Activated naive CD4-positive, alpha-beta T cell treated with anti-CD3 and anti-CD28 coated beads, Interleukin-2, amount 50 U/mL, for 72 hours (primary cell): ENCODE results near the gene DOK6. TPM values are rescaled to one million over a fixed set of nuclear protein-coding genes. Genes with fewer than 3 reads are reported as not detected.
A peak's percentile ranks its signal among the peaks of the same experiment; 100 is the strongest.

ENCODE experiments used
- ATAC-seq, 2 donors: fragments of 150-1000 bp; cut with Tn5 transposase; 2 replicates each; pipeline ENCODE4 v1.10.0; 2021; ENCODE audit warnings: mild to moderate bottlenecking in 2 of 2, moderate library complexity in 2 of 2
- DNase-seq, 2 donors: peaks; one replicate each; pipeline ENCODE4 v3.0.0; 2021 to 2022; ENCODE audit warnings: low spot score in 2 of 2
- H3K27ac Mint-ChIP-seq, 2 donors: one replicate each; pipeline ENCODE4 v1.8.0; 2022; ENCODE audit warnings: mild to moderate bottlenecking in 2 of 2, mixed read lengths in 2 of 2
- H3K36me3 Mint-ChIP-seq, 2 donors: one replicate each; pipeline ENCODE4 v1.8.0; 2022; ENCODE audit warnings: mixed read lengths in 2 of 2
- H3K9me3 Mint-ChIP-seq, 2 donors: one replicate each; pipeline ENCODE4 v1.8.0; 2022; ENCODE audit warnings: mixed read lengths in 2 of 2
- total RNA-seq, 2 donors: library from RNA; stranded (reverse); gene quantifications; one replicate each; pipeline ENCODE4 v1.2.3, GENCODE V29; 2022

DOK6 gene
- total RNA-seq, 2 donors from 2014 or later: not detected

DNA sequence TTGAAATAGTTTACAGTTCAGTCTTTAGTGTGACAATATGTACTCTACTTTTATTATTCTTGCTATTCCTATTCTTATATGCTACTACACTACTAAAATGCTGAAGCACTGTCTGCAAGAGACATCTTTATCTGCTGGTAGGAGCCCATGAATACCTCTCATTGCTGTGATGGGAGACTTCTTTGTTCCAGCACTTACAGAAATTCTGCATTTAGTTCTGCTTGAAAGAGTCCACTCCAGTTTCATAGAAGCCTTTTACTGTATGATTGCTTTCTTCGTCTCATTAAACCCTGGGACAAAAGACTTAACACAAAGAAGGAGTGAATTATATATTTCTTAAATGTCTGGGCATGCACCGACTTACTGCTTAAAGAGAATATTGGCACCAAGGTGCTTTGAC is 274.3 kb downstream of the DOK6 start:
- H3K27ac Mint-ChIP-seq: no peak overlapping the region
- no peak for ATAC-seq
- DNase-seq: no peak
- no peaks in the 10 kb centered on the region for H3K9me3 Mint-ChIP-seq
- H3K36me3 Mint-ChIP-seq: no peaks in the 10 kb centered on the region

DNA sequence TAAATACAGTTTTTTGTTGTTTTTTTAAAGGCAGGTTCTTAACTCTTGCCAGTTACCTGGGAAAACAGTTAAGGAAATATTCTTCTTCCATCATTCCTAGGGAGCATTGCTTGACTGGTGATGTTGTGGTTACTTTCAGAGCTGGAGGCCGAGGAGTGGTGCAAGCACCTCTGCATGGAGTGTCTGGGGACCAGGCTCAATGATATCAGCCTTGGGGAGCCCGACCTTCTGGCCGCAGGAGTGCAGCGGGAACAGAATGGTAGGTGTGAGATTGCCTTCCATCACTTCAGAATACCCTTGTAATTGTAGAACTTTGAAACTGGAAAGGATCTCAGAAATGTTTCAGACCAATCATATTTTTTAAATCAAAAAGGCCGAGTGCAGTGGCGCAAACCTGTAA is 276.9 kb downstream of the DOK6 start:
- ATAC-seq (no peak), DNase-seq (no peak)
- Mint-ChIP-seq H3K9me3 (no peaks in the 10 kb centered on the region), H3K36me3 (no peaks in the 10 kb centered on the region), H3K27ac (no peak overlapping the region)

DNA sequence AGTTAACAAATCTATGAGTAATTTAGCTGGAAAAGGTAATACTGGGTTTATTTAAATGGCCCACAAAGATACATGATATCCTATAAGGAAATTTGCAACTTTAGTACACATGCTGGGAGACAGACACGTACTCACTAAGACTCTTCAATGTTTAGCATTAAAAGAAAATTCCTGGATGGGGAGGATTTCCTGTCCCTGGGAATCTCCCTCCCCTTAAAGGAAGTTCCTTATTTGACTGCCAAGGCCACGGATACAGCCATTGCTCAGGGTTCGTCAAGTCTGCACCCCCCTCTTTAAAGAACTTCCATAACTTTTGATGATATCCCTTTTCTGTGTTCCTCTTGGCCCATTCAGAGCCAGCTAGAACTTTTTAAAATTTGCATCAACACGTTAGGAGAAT is 279.4 kb downstream of the DOK6 start:
- Mint-ChIP-seq H3K36me3 (no peaks in the 10 kb centered on the region), H3K27ac (no peak overlapping the region), H3K9me3 (no peaks in the 10 kb centered on the region)
- DNase-seq: no peak
- no peak for ATAC-seq

DNA sequence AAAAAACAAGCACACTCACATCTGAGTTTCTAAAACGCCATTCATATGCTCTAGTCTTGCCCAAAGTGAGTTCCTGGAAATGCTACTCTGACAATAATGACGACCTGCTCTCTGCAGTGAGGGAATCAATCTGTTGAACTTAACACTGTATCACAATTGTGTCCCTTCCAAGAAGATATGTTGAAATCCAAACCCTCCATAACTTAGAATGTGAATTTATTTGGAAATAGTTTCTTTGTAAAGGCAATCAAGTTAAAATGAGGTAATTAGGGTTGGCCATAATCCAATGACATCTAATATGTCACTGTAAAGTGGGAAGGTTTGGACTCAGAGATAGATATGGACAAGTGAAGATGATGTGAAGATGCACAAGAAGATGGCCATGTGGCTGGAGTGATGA is 282.5 kb downstream of the DOK6 start:
- no peaks in the 10 kb centered on the region for H3K36me3 Mint-ChIP-seq
- no peak for DNase-seq
- no peaks in the 10 kb centered on the region for H3K9me3 Mint-ChIP-seq
- H3K27ac Mint-ChIP-seq: no peak overlapping the region
- no peak for ATAC-seq

DNA sequence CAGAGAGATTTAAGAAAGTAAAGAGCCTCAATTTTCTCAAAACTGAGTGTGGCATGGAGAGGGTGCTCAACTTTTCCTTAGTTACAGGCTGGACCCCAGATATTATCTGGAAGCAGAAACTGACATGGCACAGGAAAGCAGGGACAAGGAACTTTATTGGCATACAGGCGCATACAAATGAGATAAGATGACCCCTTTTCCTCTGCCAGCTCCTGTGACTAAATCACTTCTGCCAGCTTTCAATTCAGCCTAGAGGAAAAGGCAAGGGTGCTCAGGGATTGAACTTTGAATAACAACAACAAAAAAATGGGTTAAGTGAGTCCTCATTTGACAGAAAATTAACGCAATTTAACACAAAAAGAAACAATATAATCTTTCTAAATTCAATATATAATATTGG is 284.1 kb downstream of the DOK6 start:
- no peak overlapping the region for H3K27ac Mint-ChIP-seq
- ATAC-seq (no peak), DNase-seq (no peak)
- no peaks in the 10 kb centered on the region for H3K36me3 Mint-ChIP-seq
- H3K9me3 Mint-ChIP-seq: no peaks in the 10 kb centered on the region

DNA sequence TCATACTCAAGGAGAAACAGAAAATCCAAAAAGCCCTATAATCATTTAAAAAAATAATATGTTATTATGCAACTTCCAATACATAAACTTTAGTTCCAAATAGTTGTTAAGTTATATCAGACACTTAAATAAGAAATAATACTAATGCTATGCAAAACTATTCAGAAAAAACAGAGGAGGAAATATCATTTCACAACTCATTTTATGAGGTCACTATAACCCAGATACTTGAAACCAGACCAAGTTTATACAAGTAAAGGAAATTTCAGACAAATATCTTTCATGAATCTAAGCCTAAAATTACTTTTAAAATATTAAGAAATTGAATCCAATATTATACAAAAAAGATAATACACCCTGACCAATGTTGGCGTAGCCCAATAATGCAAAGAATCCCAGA is 286.2 kb downstream of the DOK6 start:
- DNase-seq (no peak), ATAC-seq (no peak)
- Mint-ChIP-seq H3K27ac (no peak overlapping the region), H3K36me3 (no peaks in the 10 kb centered on the region), H3K9me3 (no peaks in the 10 kb centered on the region)

DNA sequence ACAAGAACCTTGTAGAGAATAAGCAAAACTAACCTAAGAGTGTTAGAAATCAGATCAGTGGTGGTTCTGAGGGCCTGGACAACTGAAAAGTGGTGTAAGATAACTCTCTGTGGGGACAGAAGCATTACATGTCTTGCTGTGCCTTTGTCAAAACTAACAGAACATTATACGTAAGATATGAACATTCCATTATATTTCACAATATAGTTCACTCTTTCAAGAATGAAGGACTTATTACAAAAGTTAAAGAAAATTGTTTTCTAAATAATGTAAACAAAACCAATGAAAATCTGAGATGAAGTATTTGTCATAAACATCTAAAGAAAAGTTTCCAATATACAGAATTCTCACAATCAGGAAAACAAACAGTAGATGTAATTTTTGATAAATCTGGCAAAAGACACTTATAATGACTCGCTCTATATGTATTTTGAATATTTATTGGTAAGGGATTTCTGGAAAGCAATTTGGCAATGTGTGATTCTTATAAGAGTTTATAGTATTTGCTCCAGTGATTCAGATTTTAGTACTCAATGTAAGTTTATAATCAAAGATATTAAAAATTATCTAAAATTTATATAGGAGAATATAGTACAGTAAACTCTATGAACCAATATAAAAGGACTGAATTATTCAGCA is 288.6 kb downstream of the DOK6 start:
- H3K27ac Mint-ChIP-seq: no peak overlapping the region
- H3K9me3 Mint-ChIP-seq: no peaks in the 10 kb centered on the region
- DNase-seq (no peak), ATAC-seq (no peak)
- no peaks in the 10 kb centered on the region for H3K36me3 Mint-ChIP-seq

DNA sequence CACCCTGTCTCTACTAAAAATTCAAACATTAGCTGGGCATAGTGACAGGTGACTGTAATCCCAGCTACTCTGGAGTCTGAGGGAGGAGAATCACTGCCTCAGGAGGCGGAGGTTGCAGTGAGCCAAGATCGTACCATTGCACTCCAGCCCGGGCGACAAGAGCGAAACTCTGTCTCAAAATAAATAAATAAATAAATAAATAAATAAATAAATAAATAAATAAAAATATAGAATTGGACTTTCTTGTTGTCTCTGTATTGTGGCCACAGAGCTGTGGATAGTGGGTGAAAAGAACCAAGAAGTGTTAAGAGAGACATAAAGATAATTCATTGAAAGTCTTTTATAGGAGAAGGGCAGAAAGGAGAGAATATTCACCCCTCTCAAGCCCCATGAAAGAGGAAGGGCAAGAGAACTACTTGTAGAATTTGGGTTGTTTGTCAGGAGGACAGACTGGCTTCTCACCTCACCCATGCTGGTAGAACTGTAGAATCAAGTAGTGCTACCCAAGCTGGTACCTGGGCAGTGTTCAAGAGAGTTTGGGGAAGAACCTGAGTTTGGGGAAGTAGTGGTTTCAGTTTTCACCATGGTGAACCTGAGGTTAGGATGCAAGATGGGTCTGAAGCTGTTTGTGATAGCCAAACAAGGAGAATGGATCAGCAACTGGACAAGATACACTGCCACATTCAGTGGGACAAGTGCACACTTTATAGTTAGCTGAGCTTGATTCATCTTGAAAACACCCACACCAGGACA is 290.5 kb downstream of the DOK6 start:
- no peak for DNase-seq
- no peaks in the 10 kb centered on the region for H3K36me3 Mint-ChIP-seq
- ATAC-seq: no peak
- H3K27ac Mint-ChIP-seq: no peak overlapping the region
- no peaks in the 10 kb centered on the region for H3K9me3 Mint-ChIP-seq

DNA sequence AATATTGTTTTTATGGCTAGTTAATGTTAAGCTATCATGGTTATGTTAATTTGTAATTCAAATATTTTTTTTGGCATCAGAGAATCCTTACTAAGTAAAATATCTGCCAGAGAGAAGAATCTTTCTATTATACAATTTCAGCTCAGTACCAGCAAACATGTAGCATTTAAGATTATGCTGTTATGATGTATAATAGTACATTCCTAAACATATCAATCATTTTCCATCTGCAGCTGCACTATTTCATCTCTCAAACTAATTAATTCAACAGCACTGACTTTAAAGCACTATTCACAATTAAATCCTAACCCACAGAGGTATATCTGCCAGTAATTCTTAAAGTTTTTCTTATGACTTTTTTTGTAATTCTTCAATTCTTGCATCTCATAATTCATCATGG is 296.4 kb downstream of the DOK6 start:
- no peak for DNase-seq
- H3K9me3 Mint-ChIP-seq: no peaks in the 10 kb centered on the region
- ATAC-seq: no peak
- no peak overlapping the region for H3K27ac Mint-ChIP-seq
- H3K36me3 Mint-ChIP-seq: no peaks in the 10 kb centered on the region

DNA sequence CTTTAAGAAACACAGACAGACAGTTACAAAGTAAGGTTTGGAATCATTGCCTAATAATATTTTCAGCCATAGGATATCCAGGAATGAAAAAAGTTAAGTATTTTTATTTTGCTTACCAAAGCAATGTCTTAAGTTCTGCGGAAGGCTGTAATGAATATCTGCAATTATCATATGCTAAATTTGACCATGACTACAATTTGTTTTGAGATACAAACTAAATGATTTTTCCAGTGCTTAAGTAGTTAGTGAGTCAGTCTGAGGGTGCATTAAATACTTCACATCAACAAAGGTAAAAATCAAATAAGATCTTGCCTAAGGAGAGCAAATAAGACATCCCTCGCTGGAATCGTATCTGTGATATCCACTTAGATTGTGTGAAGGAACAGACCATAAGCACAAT is 297.0 kb downstream of the DOK6 start:
- Mint-ChIP-seq H3K9me3 (no peaks in the 10 kb centered on the region), H3K27ac (no peak overlapping the region), H3K36me3 (no peaks in the 10 kb centered on the region)
- no peak for ATAC-seq
- no peak for DNase-seq

DNA sequence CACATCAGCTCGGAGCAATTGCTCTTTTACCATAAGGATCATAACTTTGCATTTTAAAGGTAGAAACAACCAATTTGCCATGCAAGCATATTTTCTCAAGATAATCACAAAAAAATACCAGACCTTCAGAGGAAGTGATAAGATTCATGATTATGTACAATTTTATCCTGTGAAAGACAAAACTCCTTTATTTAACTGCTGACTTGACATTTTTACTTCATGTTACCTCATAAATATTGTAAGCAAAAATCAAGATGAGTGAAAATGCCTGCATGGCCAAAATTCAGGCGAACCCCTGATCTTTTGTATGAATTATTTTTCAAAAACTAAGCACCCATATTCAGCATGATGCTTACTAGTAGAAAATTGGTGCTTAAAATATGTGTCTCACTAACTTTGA is 300.6 kb downstream of the DOK6 start:
- ATAC-seq: no peak
- no peak overlapping the region for H3K27ac Mint-ChIP-seq
- DNase-seq: no peak
- no peaks in the 10 kb centered on the region for H3K36me3 Mint-ChIP-seq
- H3K9me3 Mint-ChIP-seq: peaks cover 0 to 4% of the 10 kb centered on the region in 2 donors

DNA sequence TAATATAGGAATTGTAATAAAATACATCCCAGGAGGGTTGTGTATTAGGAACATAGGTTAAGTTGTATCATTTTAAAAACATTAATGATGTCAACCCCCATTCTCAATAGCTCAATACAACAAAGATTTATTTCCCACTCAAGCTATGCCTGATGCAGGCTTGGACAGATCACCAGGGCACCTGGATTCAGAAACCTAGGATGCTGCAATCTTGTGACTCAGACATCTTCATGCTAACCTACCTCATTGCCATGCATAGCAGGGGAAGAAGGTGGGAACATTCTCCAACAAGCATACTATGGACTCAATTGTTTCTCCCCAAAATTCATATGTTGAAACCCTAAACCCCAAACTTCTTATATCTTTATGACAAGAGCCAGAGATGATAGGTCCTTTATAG is 302.8 kb downstream of the DOK6 start:
- DNase-seq (no peak), ATAC-seq (no peak)
- H3K27ac Mint-ChIP-seq: no peak overlapping the region
- peaks cover 4 to 7% of the 10 kb centered on the region in 2 donors for H3K9me3 Mint-ChIP-seq
- H3K36me3 Mint-ChIP-seq: peaks cover 0 to 7% of the 10 kb centered on the region in 2 donors

DNA sequence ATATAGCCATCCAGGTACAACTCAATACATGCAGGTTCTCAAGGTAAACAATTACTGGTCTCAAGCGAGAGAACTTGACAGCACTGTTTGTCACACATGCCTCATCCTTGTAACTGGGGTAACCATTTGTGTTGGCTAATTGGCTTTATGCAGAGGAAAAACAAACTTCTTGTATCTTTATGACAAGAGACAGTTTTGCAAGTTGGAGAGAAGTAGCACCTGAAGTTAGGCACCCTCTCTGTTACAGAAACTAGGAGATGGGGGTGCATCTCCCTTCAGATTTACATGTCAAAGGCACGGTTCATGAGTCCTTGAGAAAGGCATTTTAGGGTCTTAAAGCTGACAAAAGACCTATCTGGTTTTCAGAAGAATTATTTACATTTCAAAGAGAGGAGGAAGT is 305.3 kb downstream of the DOK6 start:
- ATAC-seq (no peak), DNase-seq (no peak)
- Mint-ChIP-seq H3K27ac (no peak overlapping the region), H3K36me3 (peaks cover 0 to 7% of the 10 kb centered on the region in 2 donors), H3K9me3 (peaks cover 4 to 7% of the 10 kb centered on the region in 2 donors)

DNA sequence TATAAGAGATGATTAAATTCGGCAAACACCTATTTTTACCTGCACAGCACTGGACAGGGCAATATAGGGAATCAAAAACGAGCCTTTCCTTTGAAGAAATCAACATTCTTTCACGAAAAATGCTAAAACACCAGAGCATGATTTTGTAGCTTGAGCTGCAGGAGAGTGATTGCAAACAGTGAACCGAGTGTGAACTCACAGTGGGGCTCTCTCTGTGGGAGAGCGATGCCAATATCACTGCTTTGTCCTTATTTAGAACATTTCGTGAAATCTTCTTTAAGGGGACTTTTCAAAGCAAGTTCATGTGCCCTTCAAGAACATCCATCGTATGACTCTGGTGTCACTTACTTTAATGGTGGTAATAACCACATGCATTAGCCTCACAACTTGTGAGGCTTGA is 308.2 kb downstream of the DOK6 start:
- no peak for DNase-seq
- ATAC-seq: no peak
- Mint-ChIP-seq H3K27ac (no peak overlapping the region), H3K36me3 (peaks cover 0 to 7% of the 10 kb centered on the region in 2 donors), H3K9me3 (peaks cover 4 to 7% of the 10 kb centered on the region in 2 donors)

DNA sequence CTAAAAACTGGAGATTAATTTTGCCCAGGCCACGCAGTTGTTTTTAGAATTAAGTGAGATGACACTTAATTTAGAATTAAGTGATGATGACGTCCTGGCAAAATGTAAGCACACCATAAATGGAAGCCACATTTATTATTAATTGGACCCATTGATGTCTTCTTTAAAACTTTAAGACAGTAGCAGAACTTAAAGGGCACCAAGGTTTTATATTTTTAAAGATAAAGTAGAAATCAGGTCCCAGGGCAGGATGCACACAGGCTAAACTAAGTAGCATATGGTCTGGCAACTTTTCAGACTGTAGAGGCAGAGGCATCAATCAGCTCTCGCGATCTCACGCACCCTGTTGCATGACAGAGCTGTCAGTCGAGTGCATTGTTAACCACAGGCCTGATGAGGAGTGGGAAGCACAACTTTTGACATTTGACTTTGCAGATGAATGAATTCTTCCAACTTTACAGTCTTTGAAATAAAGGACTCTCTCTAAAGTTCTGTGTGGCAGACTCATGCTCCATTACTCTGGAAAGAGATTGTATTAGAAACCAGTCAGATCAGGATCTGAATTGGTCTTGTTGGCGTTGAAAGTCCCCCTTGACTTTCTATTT is 314.6 kb downstream of the DOK6 start:
- Mint-ChIP-seq H3K9me3 (peaks cover 17 to 24% of the 10 kb centered on the region in 2 donors), H3K36me3 (peaks cover 17 to 19% of the 10 kb centered on the region in 2 donors), H3K27ac (no peak overlapping the region)
- no peak for DNase-seq
- ATAC-seq: no peak

DNA sequence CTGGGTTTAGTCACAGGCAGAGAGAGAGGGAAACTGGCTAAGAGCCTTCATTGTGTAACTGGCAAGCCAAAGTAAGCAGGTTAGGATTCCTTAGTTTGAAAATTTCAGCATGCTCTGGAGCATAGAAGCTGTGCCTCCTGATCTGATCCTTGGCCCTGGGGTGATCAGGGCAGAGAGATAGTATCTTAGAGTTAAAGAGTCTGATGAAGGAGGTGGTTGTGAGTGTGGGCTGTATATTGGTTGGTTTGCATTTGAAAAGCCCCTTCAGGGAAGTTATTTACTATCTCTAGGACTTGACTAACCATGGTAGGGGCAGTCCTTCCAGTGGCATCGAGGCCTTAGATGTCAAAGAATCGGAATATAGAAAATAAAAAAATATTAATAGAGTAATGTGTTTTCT is 316.9 kb downstream of the DOK6 start:
- Mint-ChIP-seq H3K9me3 (peaks cover 17 to 24% of the 10 kb centered on the region in 2 donors), H3K27ac (no peak overlapping the region), H3K36me3 (peaks cover 17 to 19% of the 10 kb centered on the region in 2 donors)
- ATAC-seq: no peak
- DNase-seq: no peak

DNA sequence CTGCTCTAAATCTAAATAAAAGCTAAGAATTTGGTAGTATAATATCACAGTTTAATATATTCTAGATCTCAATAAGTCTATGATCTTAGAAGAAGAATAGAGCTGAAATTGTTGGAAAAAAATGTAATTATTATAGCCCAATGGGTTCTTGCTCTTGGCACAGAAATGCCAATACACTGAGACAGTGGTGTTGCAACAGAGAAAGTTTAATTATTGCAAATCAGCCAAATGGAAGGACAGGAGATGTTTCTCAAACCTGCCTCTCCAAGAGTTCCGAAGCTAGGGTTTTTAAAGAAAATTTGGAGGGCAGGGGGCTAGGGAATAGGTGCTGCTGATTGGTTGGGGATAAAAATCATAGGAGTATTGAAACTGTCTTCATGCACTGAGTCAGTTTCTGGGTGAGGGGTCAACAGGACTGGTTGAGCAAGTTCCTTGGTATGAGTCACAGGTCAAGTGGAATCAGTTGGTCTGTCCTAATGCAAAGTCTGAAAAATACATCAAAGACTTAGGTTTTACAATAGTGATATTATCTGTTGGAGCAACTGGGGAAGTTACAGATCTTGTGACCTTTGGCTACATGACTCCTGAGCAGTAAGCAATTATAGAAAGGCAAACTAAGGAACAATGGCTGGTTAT is 318.3 kb downstream of the DOK6 start:
- Mint-ChIP-seq H3K9me3 (peaks cover 17 to 24% of the 10 kb centered on the region in 2 donors), H3K36me3 (peaks cover 17 to 19% of the 10 kb centered on the region in 2 donors)
- no peak for DNase-seq

More for the DNA sequence above, 318.3 kb downstream of the DOK6 start:
- H3K27ac Mint-ChIP-seq: no peak overlapping the region
- peak in 1 of 2 donors; percentile 76 for ATAC-seq
